HPDE6-E6E7 (cell line): ENCODE data around the gene CNN3.
A peak's percentile ranks its signal among the peaks of the same experiment; 100 is the strongest.

Experiments
- DNase-seq: peaks from one replicate; pipeline ENCODE4 v3.0.0; 2011; ENCODE audit warnings: missing footprints; ENCODE audit errors: extremely low spot score

The CNN3 gene

GRCh38 chr1:94926915-94927404 is at the start of gene CNN3:
Gene CNN3 (minus strand): TSS chr1:94927110. CDS start chr1:94926894, 216 bp downstream.
- DNase-seq, result peak; percentile 92

- DNase-seq, result no peak
Measured at GRCh38 chr1:94974824-94975223, 47.9 kb upstream of the CNN3 start.

GRCh38 chr1:94974241-94974640 is 47.3 kb upstream of the CNN3 start:
- DNase-seq, result no peak

GRCh38 chr1:94973309-94973922 is 46.5 kb upstream of the CNN3 start:
- DNase-seq, result no peak

GRCh38 chr1:94971491-94971924 is 44.6 kb upstream of the CNN3 start:
- peak; percentile 23 for DNase-seq

- DNase-seq, result no peak
Measured at GRCh38 chr1:94970783-94971182, 43.9 kb upstream of the CNN3 start.

- DNase-seq, result no peak
Measured at GRCh38 chr1:94969137-94969536, 42.2 kb upstream of the CNN3 start.

- no peak for DNase-seq
Measured at GRCh38 chr1:94966033-94966432, 39.1 kb upstream of the CNN3 start.

- DNase-seq, result no peak
Measured at GRCh38 chr1:94963864-94964263, 37.0 kb upstream of the CNN3 start.

GRCh38 chr1:94962409-94963265 is 35.7 kb upstream of the CNN3 start:
- no peak for DNase-seq

- DNase-seq, result no peak
Measured at GRCh38 chr1:94961988-94962387, 35.1 kb upstream of the CNN3 start.

- DNase-seq, result no peak
Measured at GRCh38 chr1:94961582-94961981, 34.7 kb upstream of the CNN3 start.

GRCh38 chr1:94958081-94958480 is 31.2 kb upstream of the CNN3 start:
- DNase-seq, result no peak

- DNase-seq, result no peak
Measured at GRCh38 chr1:94955767-94956632, 29.1 kb upstream of the CNN3 start.

GRCh38 chr1:94954263-94955220 is 27.6 kb upstream of the CNN3 start:
- DNase-seq, result no peak

GRCh38 chr1:94953746-94954145 is 26.8 kb upstream of the CNN3 start:
- no peak for DNase-seq

- DNase-seq, result no peak
Measured at GRCh38 chr1:94953107-94953506, 26.2 kb upstream of the CNN3 start.

GRCh38 chr1:94952539-94952938 is 25.6 kb upstream of the CNN3 start:
- DNase-seq, result no peak

- DNase-seq, result peak; percentile 58
Measured at GRCh38 chr1:94951509-94952208, 24.7 kb upstream of the CNN3 start.

- DNase-seq, result no peak
Measured at GRCh38 chr1:94951046-94951445, 24.1 kb upstream of the CNN3 start.
